Measurements from ENCODE around the gene MORC1. TPM values are rescaled to one million over a fixed set of nuclear protein-coding genes. Genes with fewer than 3 reads are reported as not detected.
"Not testable (repeated sequence)": the region's sequence is repeated elsewhere in the genome, so short reads cannot be mapped to it uniquely, and the experiment has no call there.

Gene MORC1
- total RNA-seq, 1 donor from 2014 or later: not detected

DNA sequence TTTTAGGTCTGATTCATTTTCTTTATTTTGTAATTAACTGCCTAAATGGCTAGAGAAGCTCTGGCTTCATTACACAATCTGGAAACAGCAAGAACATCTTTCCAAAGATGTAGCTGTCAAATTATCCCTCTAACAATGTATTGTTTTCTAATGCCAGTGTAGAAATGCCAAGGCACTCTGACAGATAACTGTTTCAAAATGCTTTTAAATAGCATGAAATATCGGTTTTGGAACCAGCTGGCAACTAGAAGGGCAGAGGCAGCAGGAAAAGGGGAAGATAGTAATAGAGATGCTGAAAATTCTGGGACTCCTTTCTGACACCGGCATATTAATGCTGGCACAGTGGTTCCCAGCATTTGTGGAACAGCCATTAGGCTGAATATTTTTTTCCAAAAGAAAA, 26.1 kb downstream of the MORC1 start:
- H3K4me3 ChIP-seq (ENCODE audit: low read depth, low read length): no peak overlapping the region
- no peak for DNase-seq (ENCODE audit: low read depth)
- TF ChIP-seq, protein P1, sequence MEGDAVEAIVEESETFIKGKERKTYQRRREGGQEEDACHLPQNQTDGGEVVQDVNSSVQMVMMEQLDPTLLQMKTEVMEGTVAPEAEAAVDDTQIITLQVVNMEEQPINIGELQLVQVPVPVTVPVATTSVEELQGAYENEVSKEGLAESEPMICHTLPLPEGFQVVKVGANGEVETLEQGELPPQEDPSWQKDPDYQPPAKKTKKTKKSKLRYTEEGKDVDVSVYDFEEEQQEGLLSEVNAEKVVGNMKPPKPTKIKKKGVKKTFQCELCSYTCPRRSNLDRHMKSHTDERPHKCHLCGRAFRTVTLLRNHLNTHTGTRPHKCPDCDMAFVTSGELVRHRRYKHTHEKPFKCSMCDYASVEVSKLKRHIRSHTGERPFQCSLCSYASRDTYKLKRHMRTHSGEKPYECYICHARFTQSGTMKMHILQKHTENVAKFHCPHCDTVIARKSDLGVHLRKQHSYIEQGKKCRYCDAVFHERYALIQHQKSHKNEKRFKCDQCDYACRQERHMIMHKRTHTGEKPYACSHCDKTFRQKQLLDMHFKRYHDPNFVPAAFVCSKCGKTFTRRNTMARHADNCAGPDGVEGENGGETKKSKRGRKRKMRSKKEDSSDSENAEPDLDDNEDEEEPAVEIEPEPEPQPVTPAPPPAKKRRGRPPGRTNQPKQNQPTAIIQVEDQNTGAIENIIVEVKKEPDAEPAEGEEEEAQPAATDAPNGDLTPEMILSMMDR (conservative IDR thresholded peaks at IDR 0.05; ENCODE audit: low read depth, low read length): no peak

- TF ChIP-seq, protein P1 (conservative IDR thresholded peaks at IDR 0.05; ENCODE audit: low read depth, low read length): no peak
- no peak overlapping the region for H3K4me3 ChIP-seq (ENCODE audit: low read depth, low read length)
- DNase-seq (ENCODE audit: low read depth): no peak
Measured at GRCh38 chr3:109089265-109089664, 28.7 kb downstream of the MORC1 start.

GRCh38 chr3:109081746-109082510, 36.0 kb downstream of the MORC1 start:
- DNase-seq (ENCODE audit: low read depth): peak; percentile 57
- TF ChIP-seq, protein P1 (conservative IDR thresholded peaks at IDR 0.05; ENCODE audit: low read depth, low read length): peak; percentile 94

DNA sequence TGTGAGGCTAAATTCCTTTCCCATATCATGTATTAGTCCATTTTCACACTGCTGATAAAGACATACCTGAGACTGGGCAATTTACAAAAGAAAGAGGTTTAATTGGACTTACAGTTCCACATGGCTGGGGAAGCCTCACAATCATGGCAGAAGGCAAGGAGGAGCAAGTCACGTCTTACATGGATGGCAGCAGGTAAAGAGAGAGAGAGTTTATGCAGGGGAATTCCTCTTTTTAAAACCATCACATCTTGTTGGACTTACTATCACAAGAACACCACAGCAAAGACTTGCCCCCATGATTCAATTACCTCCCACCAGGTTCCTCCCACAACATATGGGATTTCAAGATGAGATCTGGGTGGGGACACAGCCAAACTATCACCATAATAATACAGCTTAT, 37.8 kb downstream of the MORC1 start:
- not testable (repeated sequence) for H3K4me3 ChIP-seq (ENCODE audit: low read depth, low read length); DNase-seq (ENCODE audit: low read depth)

More at GRCh38 chr3:109081746-109082510, 36.0 kb downstream of the MORC1 start:
- H3K4me3 ChIP-seq (ENCODE audit: low read depth, low read length): no peak overlapping the region

- H3K4me3 ChIP-seq (ENCODE audit: low read depth, low read length): no peak overlapping the region
- TF ChIP-seq, protein P1 (conservative IDR thresholded peaks at IDR 0.05; ENCODE audit: low read depth, low read length): no peak
- no peak for DNase-seq (ENCODE audit: low read depth)
Measured at GRCh38 chr3:109073116-109073515, 44.8 kb downstream of the MORC1 start.

GRCh38 chr3:109072194-109072593, 45.7 kb downstream of the MORC1 start:
- TF ChIP-seq, protein P1 (conservative IDR thresholded peaks at IDR 0.05; ENCODE audit: low read depth, low read length): no peak
- no peak overlapping the region for H3K4me3 ChIP-seq (ENCODE audit: low read depth, low read length)
- no peak for DNase-seq (ENCODE audit: low read depth)

DNA sequence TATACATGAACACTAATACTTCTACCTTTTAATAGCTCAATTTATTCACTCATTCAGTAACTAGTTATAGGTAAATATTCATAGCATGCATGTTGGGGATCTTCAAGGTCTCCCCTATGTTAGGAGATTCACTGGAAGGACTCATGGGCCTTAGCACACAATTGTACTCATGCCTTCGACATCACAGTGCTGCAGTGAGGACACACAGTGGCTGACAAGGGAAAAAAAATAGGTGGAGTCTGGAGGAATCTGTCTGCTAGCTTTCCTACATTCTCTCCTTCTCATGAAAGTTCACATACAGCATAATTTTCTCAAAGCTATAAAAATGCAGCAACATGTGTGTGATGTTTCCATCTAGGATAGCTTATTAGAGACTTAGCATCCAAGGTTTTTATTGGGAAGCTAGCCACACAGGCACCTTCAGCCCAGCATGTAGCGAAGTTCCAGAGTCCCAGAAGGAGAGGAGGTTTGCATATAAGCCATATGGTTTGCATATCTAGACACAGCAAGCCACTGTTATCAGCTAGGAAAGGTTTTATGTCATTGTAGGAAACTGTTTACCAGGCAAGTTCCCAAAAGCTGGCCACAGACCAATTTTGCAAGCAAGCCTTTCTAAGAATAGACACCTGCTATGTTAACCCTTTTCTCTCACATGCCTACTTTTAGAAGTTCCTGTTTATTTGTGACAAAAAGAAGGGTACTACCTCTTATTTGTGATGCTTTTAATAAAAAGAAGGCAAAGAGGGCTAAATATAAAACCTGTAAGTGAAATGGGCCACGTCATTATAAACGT, 46.4 kb downstream of the MORC1 start:
- TF ChIP-seq, protein P1 (conservative IDR thresholded peaks at IDR 0.05; ENCODE audit: low read depth, low read length): peak; percentile 18
- no peak for DNase-seq (ENCODE audit: low read depth)
- H3K4me3 ChIP-seq (ENCODE audit: low read depth, low read length): no peak overlapping the region

All from epithelial cell of proximal tubule (primary cell).